Fibroblast of pulmonary artery (primary cell): Measurements from ENCODE around the gene AKAP13.

ENCODE experiments used
- DNase-seq: peaks from one replicate; pipeline ENCODE4 v3.0.0-alpha.2; 2010; ENCODE audit warnings: low read depth
- H3K4me3 ChIP-seq: replicated peaks from 2 replicates; pipeline ENCODE4 v1.5.1; 2011; ENCODE audit warnings: low read depth, mild to moderate bottlenecking, control low read depth, low read length, moderate library complexity
- TF ChIP-seq, protein P1 (sequence below): IDR thresholded peaks from 2 replicates; pipeline ENCODE4 v1.5.1; 2011; ENCODE audit warnings: mild to moderate bottlenecking, control low read depth, low read length, inconsistent platforms; ENCODE audit errors: missing control alignments

AKAP13 gene

DNA sequence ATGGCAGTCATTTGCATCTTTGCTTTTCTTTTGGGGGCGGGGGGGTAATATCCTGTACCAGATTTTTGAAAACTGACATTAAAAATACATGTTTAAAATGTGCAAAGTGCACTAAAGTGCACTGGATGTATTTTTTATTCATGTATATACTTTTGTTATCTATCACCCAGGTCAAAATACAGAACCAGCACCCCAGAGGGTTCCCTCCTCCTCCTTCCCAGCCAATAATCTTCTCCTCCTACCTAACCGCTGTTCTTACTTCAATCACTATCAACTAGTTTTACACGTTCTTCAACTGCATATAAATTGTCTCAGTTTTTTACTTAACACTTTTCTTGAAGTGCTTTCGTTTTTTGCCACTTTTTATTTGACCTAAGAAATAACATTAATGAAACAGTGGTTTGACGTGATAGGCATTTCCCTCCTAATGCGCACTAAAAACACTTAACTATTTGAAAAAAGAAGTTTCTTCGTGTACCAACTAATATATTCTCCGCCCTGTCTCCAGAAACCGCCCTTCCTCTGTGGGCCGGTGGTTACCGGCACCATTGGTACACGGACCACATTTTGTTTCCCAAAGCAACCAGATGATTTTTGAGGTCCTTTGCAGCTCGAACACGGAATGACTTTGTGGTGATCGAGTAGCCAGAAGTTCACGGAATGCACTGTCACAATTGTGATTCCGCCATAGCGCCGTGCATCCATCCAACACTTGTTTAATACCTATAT, 836 bp upstream of the AKAP13 start:
- TF ChIP-seq, protein P1, sequence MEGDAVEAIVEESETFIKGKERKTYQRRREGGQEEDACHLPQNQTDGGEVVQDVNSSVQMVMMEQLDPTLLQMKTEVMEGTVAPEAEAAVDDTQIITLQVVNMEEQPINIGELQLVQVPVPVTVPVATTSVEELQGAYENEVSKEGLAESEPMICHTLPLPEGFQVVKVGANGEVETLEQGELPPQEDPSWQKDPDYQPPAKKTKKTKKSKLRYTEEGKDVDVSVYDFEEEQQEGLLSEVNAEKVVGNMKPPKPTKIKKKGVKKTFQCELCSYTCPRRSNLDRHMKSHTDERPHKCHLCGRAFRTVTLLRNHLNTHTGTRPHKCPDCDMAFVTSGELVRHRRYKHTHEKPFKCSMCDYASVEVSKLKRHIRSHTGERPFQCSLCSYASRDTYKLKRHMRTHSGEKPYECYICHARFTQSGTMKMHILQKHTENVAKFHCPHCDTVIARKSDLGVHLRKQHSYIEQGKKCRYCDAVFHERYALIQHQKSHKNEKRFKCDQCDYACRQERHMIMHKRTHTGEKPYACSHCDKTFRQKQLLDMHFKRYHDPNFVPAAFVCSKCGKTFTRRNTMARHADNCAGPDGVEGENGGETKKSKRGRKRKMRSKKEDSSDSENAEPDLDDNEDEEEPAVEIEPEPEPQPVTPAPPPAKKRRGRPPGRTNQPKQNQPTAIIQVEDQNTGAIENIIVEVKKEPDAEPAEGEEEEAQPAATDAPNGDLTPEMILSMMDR, result no peak
- DNase-seq, result no peak
- peak overlapping the region; percentile 68 for H3K4me3 ChIP-seq

GRCh38 chr15:85380812-85381642, 624 bp downstream of the AKAP13 start:
- DNase-seq, result no peak
- peak overlapping the region; percentile 72 for H3K4me3 ChIP-seq
- TF ChIP-seq, protein P1, result no peak

DNA sequence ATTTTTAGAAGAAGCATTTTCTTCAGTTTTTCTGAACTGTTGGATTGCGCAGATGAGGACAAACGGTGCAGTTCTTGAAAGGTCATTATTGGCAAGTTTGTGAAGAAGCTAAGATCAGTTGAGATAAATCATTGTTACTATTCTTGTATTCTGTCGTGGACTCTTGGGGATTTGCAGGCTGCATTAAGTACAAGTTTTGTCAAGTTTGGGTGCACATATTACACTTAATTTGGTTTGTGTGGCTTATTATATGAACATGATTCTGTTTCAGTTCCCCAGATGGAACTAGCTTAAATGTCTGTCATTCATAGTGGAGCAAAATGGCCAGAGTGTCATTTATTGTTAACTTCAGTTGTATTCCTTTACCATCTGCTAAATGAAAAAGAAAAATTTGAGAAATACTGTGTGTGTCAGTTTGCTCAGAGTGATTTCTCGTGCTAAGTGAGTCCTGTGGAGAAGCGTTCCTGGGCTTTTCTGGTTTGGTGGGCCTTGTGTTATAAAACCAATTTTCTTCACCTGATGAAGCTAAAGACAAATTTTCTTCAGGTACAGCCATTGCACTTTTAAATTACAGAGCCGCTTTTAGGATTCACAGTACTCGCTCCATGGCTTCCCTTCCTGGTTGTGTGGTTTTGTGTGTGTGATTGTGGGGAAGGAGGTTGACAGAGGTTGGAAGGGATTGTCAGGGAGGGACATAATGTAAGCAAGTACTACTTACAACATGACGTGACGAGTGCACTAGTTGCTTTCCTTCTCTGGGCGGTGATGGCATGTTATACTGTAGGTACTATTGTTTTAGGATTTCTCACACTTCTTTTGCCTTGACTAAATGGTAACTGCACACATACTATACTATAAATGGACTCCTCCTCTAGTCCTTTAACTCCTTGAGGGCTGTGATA, 1.7 kb downstream of the AKAP13 start:
- peak overlapping the region; percentile 72 for H3K4me3 ChIP-seq
- DNase-seq, result no peak
- TF ChIP-seq, protein P1, result no peak

DNA sequence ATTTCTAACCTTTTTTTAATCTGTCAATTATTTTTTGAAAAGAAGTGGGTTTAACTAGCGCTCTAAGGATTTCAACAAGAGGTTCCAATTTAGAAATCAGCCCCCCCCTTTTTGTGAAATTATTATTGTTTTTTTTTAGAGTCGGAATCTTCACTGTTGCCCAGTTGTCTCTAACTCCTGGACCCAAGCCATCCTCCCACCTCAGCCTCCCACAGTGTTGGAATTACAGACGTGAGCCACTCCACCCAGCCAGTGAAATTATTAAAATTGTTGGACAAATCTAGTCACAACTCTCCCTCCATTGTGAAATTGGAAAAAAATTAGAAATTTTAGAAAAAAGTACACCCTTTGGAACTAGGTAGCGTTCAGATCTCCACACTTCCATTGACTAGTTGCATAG, 2.5 kb downstream of the AKAP13 start:
- no peak for DNase-seq
- TF ChIP-seq, protein P1, result no peak
- H3K4me3 ChIP-seq, result no peak overlapping the region

- no peak overlapping the region for H3K4me3 ChIP-seq
- TF ChIP-seq, protein P1, result no peak
- DNase-seq, result no peak
These were observed 3.2 kb downstream of the AKAP13 start for GRCh38 chr15:85383470-85384148.

DNA sequence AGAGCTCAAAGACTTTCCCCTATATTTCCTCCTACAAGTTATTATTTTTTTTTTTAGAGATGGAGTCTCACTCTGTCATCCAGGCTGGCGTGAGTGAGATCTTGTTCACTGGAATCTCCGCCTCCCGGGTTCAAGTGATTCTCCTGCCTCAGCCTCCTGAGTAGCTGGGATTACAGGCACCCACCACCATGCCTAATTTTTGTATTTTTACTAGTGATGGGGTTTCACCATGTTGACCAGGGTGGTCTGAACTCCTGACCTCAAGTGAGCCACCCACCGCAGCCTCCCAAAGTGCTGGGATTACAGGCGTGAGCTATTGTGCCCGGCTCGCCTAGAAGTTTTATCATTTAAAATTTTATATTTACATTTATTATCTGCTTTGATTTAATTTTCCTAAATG, 5.9 kb downstream of the AKAP13 start:
- DNase-seq, result no peak
- TF ChIP-seq, protein P1, result no peak
- H3K4me3 ChIP-seq, result no peak overlapping the region
